Smooth muscle cell (in vitro differentiated cells): ENCODE measurements around the gene SNRK. TPM values are rescaled to one million over a fixed set of nuclear protein-coding genes. Genes with fewer than 3 reads are reported as not detected.

Experiments
- DNase-seq: peaks from one replicate; lab custom pipeline; 2025; ENCODE audit not compliant: unreplicated experiment; lab: John Stamatoyannopoulos, UW
- H2AFZ ChIP-seq: fragments of 200-600 bp; sonication (generic); 2 replicates; pipeline ENCODE4 v1.6.0; 2016; ENCODE audit warnings: antibody characterized with exemption, low read depth, mild to moderate bottlenecking
- H3F3A ChIP-seq: fragments of 200-600 bp; sonication (generic); 2 replicates; pipeline ENCODE4 v1.6.0; 2017; ENCODE audit warnings: antibody characterized with exemption, low read depth
- H3K27ac ChIP-seq: fragments of 200-600 bp; sonication (generic); 2 replicates; pipeline ENCODE4 v1.5.1; 2016; ENCODE audit warnings: low read depth, mild to moderate bottlenecking
- H3K27me3 ChIP-seq: fragments of 200-600 bp; sonication (generic); 2 replicates; pipeline ENCODE4 v1.6.1; 2016; ENCODE audit warnings: low read depth, mild to moderate bottlenecking
- H3K36me3 ChIP-seq: fragments of 200-600 bp; sonication (generic); 2 replicates; pipeline ENCODE4 v1.5.1; 2016; ENCODE audit warnings: low read depth
- H3K4me1 ChIP-seq: fragments of 200-600 bp; sonication (generic); 2 replicates; pipeline ENCODE4 v1.5.1; 2016; ENCODE audit warnings: low read depth
- H3K4me2 ChIP-seq: fragments of 200-600 bp; sonication (generic); 2 replicates; pipeline ENCODE4 v1.6.0; 2016; ENCODE audit warnings: mild to moderate bottlenecking
- H3K4me3 ChIP-seq: fragments of 200-600 bp; sonication (generic); 2 replicates; pipeline ENCODE4 v1.5.1; 2016; ENCODE audit warnings: mild to moderate bottlenecking
- H3K79me2 ChIP-seq: fragments of 200-600 bp; sonication (generic); 2 replicates; pipeline ENCODE4 v1.6.0; 2016; ENCODE audit warnings: low read depth, mild to moderate bottlenecking
- H3K9ac ChIP-seq: fragments of 200-600 bp; sonication (generic); 2 replicates; pipeline ENCODE4 v1.6.0; 2016; ENCODE audit warnings: low read depth
- H3K9me3 ChIP-seq: fragments of 200-600 bp; sonication (generic); replicated peaks from 2 replicates; pipeline ENCODE4 v1.5.1; 2016; ENCODE audit warnings: low read depth
- H4K20me1 ChIP-seq: fragments of 200-600 bp; sonication (generic); 2 replicates; pipeline ENCODE4 v1.6.0; 2016; ENCODE audit warnings: low read depth
- CTCF ChIP-seq: fragments of 200-600 bp; sonication (generic); IDR thresholded peaks from 2 replicates; pipeline ENCODE4 v1.5.1; 2017; ENCODE audit warnings: borderline replicate concordance, mild to moderate bottlenecking, antibody characterized with exemption; ENCODE audit not compliant: insufficient read depth, poor library complexity, severe bottlenecking
- WGBS: methylation state at CpG from one replicate; pipeline ENCODE4 v1.1.7; 2016; ENCODE audit warnings: low lambda C conversion rate; 5-methylcytosine and 5-hydroxymethylcytosine counted together
- polyA plus RNA-seq: library from polyadenylated mRNA; unstranded; fragments of >200 nt; fragmentation: Nextera tagmentation; extraction: Ambion mirVana; gene quantifications from 2 replicates; pipeline ENCODE4 v1.2.1, GENCODE V29; 2016
- total RNA-seq: library from RNA; depleted of rRNA; stranded (reverse); fragments of >200 nt; gene quantifications from 2 replicates; pipeline ENCODE4 v1.2.3, GENCODE V29; 2014

SNRK gene
- total and polyA plus RNA-seq, 2 experiments from 2014 or later, result 6.3 to 14.2 TPM

GRCh38 chr3:43369404-43370292 is 83.3 kb downstream of the SNRK start:
- 95% methylated on average over 8 of the region's 8 CpGs for WGBS
- Histone ChIP-seq H3K79me2 (no peaks in the 10 kb centered on the region), H3K36me3 (no peaks in the 10 kb centered on the region), H3K27me3 (no peaks in the 10 kb centered on the region), H3F3A (no peaks in the 10 kb centered on the region), H3K9me3 (no peaks in the 10 kb centered on the region), H3K4me1 (peaks cover 5% of the 10 kb centered on the region), H4K20me1 (no peaks in the 10 kb centered on the region), H3K4me2 (no peak overlapping the region), H3K27ac (no peak overlapping the region), H2AFZ (no peak overlapping the region), H3K9ac (no peak overlapping the region), H3K4me3 (no peak overlapping the region)
- DNase-seq, result no peak
- no peak for TF ChIP-seq CTCF

GRCh38 chr3:43370293-43370980 is 84.1 kb downstream of the SNRK start:
- WGBS, result 72% methylated on average over 6 of the region's 6 CpGs
- H3K4me1 ChIP-seq, result peaks cover 5% of the 10 kb centered on the region
- no peaks in the 10 kb centered on the region for H4K20me1 ChIP-seq
- H3K79me2 ChIP-seq, result no peaks in the 10 kb centered on the region
- H3K27ac ChIP-seq, result no peak overlapping the region
- DNase-seq, result no peak
- H3K9me3 ChIP-seq, result no peaks in the 10 kb centered on the region
- H3K4me3 ChIP-seq, result no peak overlapping the region
- H3K36me3 ChIP-seq, result no peaks in the 10 kb centered on the region
- H3K4me2 ChIP-seq, result no peak overlapping the region
- TF ChIP-seq CTCF, result no peak
- no peaks in the 10 kb centered on the region for H3F3A ChIP-seq
- no peaks in the 10 kb centered on the region for H3K27me3 ChIP-seq
- no peak overlapping the region for H3K9ac ChIP-seq
- no peak overlapping the region for H2AFZ ChIP-seq

- H4K20me1 ChIP-seq, result no peaks in the 10 kb centered on the region
- no peak overlapping the region for H2AFZ ChIP-seq
- no peak for DNase-seq
- H3K9ac ChIP-seq, result no peak overlapping the region
- TF ChIP-seq CTCF, result no peak
- no peaks in the 10 kb centered on the region for H3F3A ChIP-seq
- no peak overlapping the region for H3K4me3 ChIP-seq
- no peaks in the 10 kb centered on the region for H3K36me3 ChIP-seq
- H3K4me2 ChIP-seq, result no peak overlapping the region
- H3K27me3 ChIP-seq, result no peaks in the 10 kb centered on the region
- H3K27ac ChIP-seq, result no peak overlapping the region
- H3K9me3 ChIP-seq, result no peaks in the 10 kb centered on the region
- no peaks in the 10 kb centered on the region for H3K79me2 ChIP-seq
- WGBS, result 92% methylated on average over 3 of the region's 3 CpGs
- peaks cover 5% of the 10 kb centered on the region for H3K4me1 ChIP-seq
Measured at GRCh38 chr3:43371494-43371893, 85.2 kb downstream of the SNRK start.
